IMR-90 (cell line): ENCODE results near the gene PFKL. TPM values are rescaled to one million over a fixed set of nuclear protein-coding genes. Genes with fewer than 3 reads are reported as not detected.

Experiments used
- ATAC-seq: fragments of 200-7000 bp; cut with Tn5 transposase; 2 replicates; pipeline ENCODE4 v1.9.1; 2020; ENCODE audit warnings: low read depth, mild to moderate bottlenecking, moderate library complexity
- BruUV-seq: library from RNA; stranded (reverse); fragments of 400-500 nt; replicated peaks from 2 replicates; lab custom pipeline; 2021; lab: Mats Ljungman, UMichigan
- CTCF ChIA-PET: fragments of 300-600 bp; formaldehyde crosslinking; extraction: SDS; loops from one replicate; lab custom pipeline; 2021; ENCODE audit warnings: antibody characterized with exemption; lab: Yijun Ruan, JAX
- POLR2A ChIA-PET: fragments of 300-600 bp; sonication (Branson Sonifier 250); formaldehyde crosslinking; loops from one replicate; lab custom pipeline; 2022; ENCODE audit warnings: antibody characterized with exemption; ENCODE audit not compliant: unreplicated experiment; lab: Charles Lee
- DNase-seq: peaks from one replicate; pipeline ENCODE4 v3.0.0; 2013
- H2AFZ ChIP-seq: replicated peaks from 2 replicates; pipeline ENCODE3; 2013; ENCODE audit warnings: low read length, mild to moderate bottlenecking; ENCODE audit not compliant: poor library complexity
- H2AK5ac ChIP-seq: 2 replicates; pipeline ENCODE4 v1.6.1; 2013; ENCODE audit warnings: low read depth, low read length, inconsistent platforms
- H2AK9ac ChIP-seq: replicated peaks from 2 replicates; pipeline ENCODE3; 2013; ENCODE audit warnings: mild to moderate bottlenecking, low read depth, low read length, moderate library complexity; ENCODE audit not compliant: poor library complexity
- H2BK120ac ChIP-seq: 2 replicates; pipeline ENCODE4 v1.6.1; 2013; ENCODE audit warnings: low read depth, low read length, inconsistent platforms
- H2BK15ac ChIP-seq: 3 replicates; pipeline ENCODE4 v1.6.1; 2013; ENCODE audit warnings: low read depth, low read length, inconsistent platforms
- H2BK20ac ChIP-seq: 2 replicates; pipeline ENCODE4 v1.6.1; 2013; ENCODE audit warnings: low read depth, mild to moderate bottlenecking, inconsistent platforms, low read length, moderate library complexity
- H2BK5ac ChIP-seq: 2 replicates; pipeline ENCODE4 v1.6.1; 2013; ENCODE audit warnings: mild to moderate bottlenecking, low read depth, low read length, inconsistent platforms; ENCODE audit not compliant: poor library complexity, severe bottlenecking
- H3K14ac ChIP-seq: replicated peaks from 2 replicates; pipeline ENCODE4 v1.6.1; 2013; ENCODE audit warnings: low read depth, low read length, inconsistent platforms
- H3K18ac ChIP-seq: 2 replicates; pipeline ENCODE4 v1.6.1; 2013; ENCODE audit warnings: low read depth, low read length, control low read depth
- H3K23ac ChIP-seq: 2 replicates; pipeline ENCODE4 v1.6.1; 2013; ENCODE audit warnings: low read depth, low read length, inconsistent platforms
- H3K27ac ChIP-seq: 2 replicates; pipeline ENCODE4 v1.5.1; 2013; ENCODE audit warnings: mild to moderate bottlenecking, control low read depth, low read length; ENCODE audit not compliant: insufficient read depth
- H3K27me3 ChIP-seq: 2 replicates; pipeline ENCODE4 v1.6.1; 2013; ENCODE audit warnings: low read length; ENCODE audit not compliant: control insufficient read depth, insufficient read depth
- H3K36me3 ChIP-seq: 2 replicates; pipeline ENCODE4 v1.6.1; 2013; ENCODE audit warnings: low read length, mixed read lengths; ENCODE audit not compliant: control insufficient read depth, insufficient read depth
- H3K4ac ChIP-seq: 2 replicates; pipeline ENCODE4 v1.6.1; 2013; ENCODE audit warnings: low read depth, low read length, inconsistent platforms
- H3K4me1 ChIP-seq: 2 replicates; pipeline ENCODE4 v1.6.1; 2013; ENCODE audit warnings: low read length, mixed read lengths; ENCODE audit not compliant: control insufficient read depth, insufficient read depth
- H3K4me2 ChIP-seq: 2 replicates; pipeline ENCODE4 v1.6.1; 2013; ENCODE audit warnings: low read depth, mild to moderate bottlenecking, control low read depth, low read length, moderate library complexity
- H3K4me3 ChIP-seq: 2 replicates; pipeline ENCODE4 v1.5.1; 2013; ENCODE audit warnings: low read depth, mild to moderate bottlenecking, control low read depth, low read length, moderate library complexity; ENCODE audit not compliant: insufficient read depth
- H3K56ac ChIP-seq: 2 replicates; pipeline ENCODE4 v1.6.1; 2013; ENCODE audit warnings: low read length, inconsistent platforms; ENCODE audit not compliant: insufficient read depth; ENCODE audit errors: extremely low read depth
- H3K79me1 ChIP-seq, 2 experiments: 2 replicates each; pipeline ENCODE4 v1.6.1; 2013; ENCODE audit warnings: low read length in 2 of 2, inconsistent platforms in 1 of 2, low read depth in 1 of 2
- H3K9ac ChIP-seq: 2 replicates; pipeline ENCODE4 v1.6.1; 2013; ENCODE audit warnings: low read depth, low read length, control low read depth
- H3K9me1 ChIP-seq: 2 replicates; pipeline ENCODE4 v1.6.1; 2013; ENCODE audit warnings: low read length, inconsistent platforms; ENCODE audit not compliant: insufficient read depth
- H3K9me3 ChIP-seq: 2 replicates; pipeline ENCODE4 v1.6.1; 2013; ENCODE audit warnings: low read length; ENCODE audit not compliant: control insufficient read depth, insufficient read depth
- H4K20me1 ChIP-seq: 2 replicates; pipeline ENCODE4 v1.6.1; 2013; ENCODE audit warnings: low read length, inconsistent platforms; ENCODE audit not compliant: insufficient read depth
- H4K5ac ChIP-seq: 2 replicates; pipeline ENCODE4 v1.6.1; 2013; ENCODE audit warnings: mild to moderate bottlenecking, low read depth, low read length, control low read depth
- H4K8ac ChIP-seq, 2 experiments: 2 replicates each; pipeline ENCODE4 v1.6.1; 2013; ENCODE audit warnings: low read depth in 2 of 2, low read length in 2 of 2, control low read depth in 1 of 2, inconsistent platforms in 1 of 2
- H4K91ac ChIP-seq: 2 replicates; pipeline ENCODE4 v1.6.1; 2013; ENCODE audit warnings: low read depth, low read length, inconsistent platforms; ENCODE audit not compliant: insufficient read depth
- BHLHE40 ChIP-seq: fragments of 150-350 bp; IDR thresholded peaks from 2 replicates; pipeline ENCODE4 v1.6.1; 2016; ENCODE audit warnings: mild to moderate bottlenecking, low read depth, low read length
- CEBPB ChIP-seq: IDR thresholded peaks from 2 replicates; pipeline ENCODE4 v1.6.1; 2012; ENCODE audit warnings: low read depth, low read length, improper control_type of control experiment
- CHD1 ChIP-seq: IDR thresholded peaks from 2 replicates; pipeline ENCODE4 v1.6.1; 2012; ENCODE audit warnings: low read depth, low read length, improper control_type of control experiment
- FOS ChIP-seq: fragments of 150-350 bp; IDR thresholded peaks from 2 replicates; pipeline ENCODE4 v1.6.1; 2016; ENCODE audit warnings: low read depth, low read length
- MAFK ChIP-seq: IDR thresholded peaks from 2 replicates; pipeline ENCODE4 v1.6.1; 2012; ENCODE audit warnings: low read depth, low read length, improper control_type of control experiment
- MAZ ChIP-seq: IDR thresholded peaks from 2 replicates; pipeline ENCODE4 v1.6.1; 2012; ENCODE audit warnings: low read depth, mild to moderate bottlenecking, low read length, improper control_type of control experiment, moderate library complexity, borderline replicate concordance
- MXI1 ChIP-seq: IDR thresholded peaks from 2 replicates; pipeline ENCODE4 v1.6.1; 2012; ENCODE audit warnings: low read depth, mild to moderate bottlenecking, low read length, moderate library complexity, borderline replicate concordance
- NFE2L2 ChIP-seq: fragments of 150-350 bp; IDR thresholded peaks from 2 replicates; pipeline ENCODE4 v1.6.1; 2016; ENCODE audit warnings: low read depth, mild to moderate bottlenecking, low read length
- POLR2A ChIP-seq: IDR thresholded peaks from 2 replicates; pipeline ENCODE4 v1.6.1; 2012; ENCODE audit warnings: mild to moderate bottlenecking, low read depth, low read length
- RAD21 ChIP-seq: IDR thresholded peaks from 2 replicates; pipeline ENCODE4 v1.6.1; 2012; ENCODE audit warnings: low read length, improper control_type of control experiment
- RCOR1 ChIP-seq: IDR thresholded peaks from 2 replicates; pipeline ENCODE4 v1.6.1; 2012; ENCODE audit warnings: mild to moderate bottlenecking, low read length, improper control_type of control experiment; ENCODE audit not compliant: insufficient replicate concordance
- RFX5 ChIP-seq: IDR thresholded peaks from 2 replicates; pipeline ENCODE4 v1.8.0; 2012; ENCODE audit warnings: low read depth, mild to moderate bottlenecking, low read length, moderate library complexity
- WGBS, 2 experiments: methylation state at CpG; one replicate each; pipeline versions ENCODE4 v1.1.5 to v1.1.7; 2013; ENCODE audit warnings: missing lambda C conversion rate in 2 of 2; ENCODE audit not compliant: insufficient read length in 1 of 2; ENCODE audit errors: extremely low coverage in 2 of 2; 5-methylcytosine and 5-hydroxymethylcytosine counted together
- dilution Hi-C: fragments of 300-500 bp; cut with HindIII; formaldehyde crosslinking; loops from one replicate; pipeline ENCODE4 v1.14.3; 2018; ENCODE audit warnings: low sequenced_read_pairs; ENCODE audit not compliant: unreplicated experiment
- in situ Hi-C: fragments of 300-500 bp; cut with MboI; formaldehyde crosslinking; loops from 3 replicates; pipeline ENCODE4 v1.14.3; 2019; ENCODE audit warnings: low sequenced_read_pairs, inconsistent platforms, mixed read lengths
- intact Hi-C: fragments of 100-400 bp; cut with micrococcal nuclease; formaldehyde crosslinking; loops from 2 replicates; pipeline ENCODE4 v1.10.0; 2022
- polyA plus RNA-seq, 3 experiments: library from polyadenylated mRNA; depleted of rRNA; stranded (reverse); fragments of >200 nt; gene quantifications; 2 replicates each; pipeline ENCODE4 v1.2.3, GENCODE V29; 2012; ENCODE audit warnings: low replicate concordance in 1 of 3
- total RNA-seq: library from RNA; depleted of rRNA; stranded (reverse); fragments of >200 nt; gene quantifications from 2 replicates; pipeline ENCODE4 v1.2.3, GENCODE V29; 2012
- TF ChIP-seq, protein P1 (sequence below): fragments of 150-350 bp; IDR thresholded peaks from 2 replicates; pipeline ENCODE4 v1.6.1; 2017; ENCODE audit warnings: mild to moderate bottlenecking, antibody characterized with exemption, low read length, low read depth
- TF ChIP-seq, protein P2 (sequence below): conservative IDR thresholded peaks from 2 replicates; pipeline ENCODE4 v1.5.1; 2012; ENCODE audit warnings: mild to moderate bottlenecking, low read depth, low read length, improper control_type of control experiment
- TF ChIP-seq, protein P3 (sequence below): fragments of 150-350 bp; IDR thresholded peaks from 2 replicates; pipeline ENCODE4 v1.6.1; 2016; ENCODE audit warnings: low read depth, mild to moderate bottlenecking, low read length, moderate library complexity, borderline replicate concordance

Gene PFKL
- total and polyA plus RNA-seq, 2 of the 4 experiments (the other 2 are of a cell fraction) = 103 to 126 TPM

DNA sequence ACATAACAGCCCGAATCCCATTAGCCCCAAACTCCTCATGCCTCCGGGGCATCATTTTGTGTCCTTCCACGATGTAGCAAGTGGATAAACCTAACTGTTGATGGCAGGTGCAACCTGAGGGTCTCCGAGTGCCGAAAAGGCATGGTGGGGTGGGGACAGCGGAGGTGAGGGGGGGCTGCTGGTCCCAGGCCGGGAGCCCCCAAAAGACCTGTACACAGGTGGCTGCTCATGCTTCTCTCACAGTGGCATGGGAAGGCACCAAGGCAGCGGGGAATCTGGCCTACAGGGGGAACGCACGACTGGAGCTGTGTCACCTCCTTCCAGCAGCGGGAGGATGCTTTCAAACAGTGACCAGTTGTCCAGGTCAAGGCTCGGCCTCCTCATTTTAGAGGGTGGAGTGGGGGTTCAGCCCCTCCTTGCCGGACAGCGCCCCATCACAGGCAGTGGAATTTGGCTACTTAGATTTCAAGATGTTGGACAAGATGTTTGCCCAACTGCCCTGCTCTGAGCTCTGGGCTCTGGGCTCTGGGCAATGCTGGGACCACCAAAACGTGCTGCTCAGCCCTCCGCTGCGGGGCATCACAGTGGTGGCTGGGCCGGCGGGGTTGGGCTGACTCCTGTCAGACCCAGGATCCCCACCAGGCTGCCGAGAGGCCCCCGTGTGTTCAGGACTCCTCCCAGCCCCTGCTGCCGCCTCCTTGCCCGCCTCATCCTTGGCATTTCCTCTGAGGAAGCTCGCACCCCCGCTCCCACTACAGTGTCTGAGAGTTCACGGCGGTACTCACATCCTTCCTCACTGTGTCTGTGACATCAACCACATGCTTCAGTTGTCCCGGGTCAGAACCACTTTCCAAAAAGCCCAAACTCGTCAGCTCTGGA is 45.8 kb upstream of the PFKL start:
- Histone ChIP-seq H3K4me3 (no peak overlapping the region), H3K9me1 (no peaks in the 10 kb centered on the region), H3K27me3 (peaks cover 13% of the 10 kb centered on the region; the same call in 1 of the 2 replicates), H2BK120ac (no peak overlapping the region), H4K8ac (no peak overlapping the region), H2AK9ac (no peak overlapping the region), H2AFZ (peak overlapping the region; percentile 43), H3K79me1 (no peaks in the 10 kb centered on the region), H3K36me3 (no peaks in the 10 kb centered on the region), H2BK15ac (no peak overlapping the region), H3K9ac (no peak overlapping the region), H3K4me2 (no peak overlapping the region), H3K56ac (no peak overlapping the region), H4K20me1 (no peaks in the 10 kb centered on the region), H3K18ac (no peak overlapping the region), H3K4ac (no peak overlapping the region), H3K23ac (no peak overlapping the region), H4K5ac (no peak overlapping the region), H3K9me3 (no peaks in the 10 kb centered on the region; the same call in 1 of the 2 replicates), H2BK5ac (no peak overlapping the region), H3K27ac (no peak overlapping the region), H2BK20ac (no peak overlapping the region), H3K4me1 (no peaks in the 10 kb centered on the region), H3K14ac (no peak overlapping the region), H2AK5ac (no peak overlapping the region), H4K91ac (no peak overlapping the region)
- DNase-seq (no peak), ATAC-seq (no peak; the same call in 1 of the 2 replicates)
- ChIA-PET CTCF (no interaction called here), POLR2A (no interaction called here)
- 38% methylated on average over 7 of the region's 29 CpGs; no CpG with 5 or more reads in 1 of the 2 experiments for WGBS, 2 experiments
- no TSS peak for BruUV-seq
- intact Hi-C loops (no loop called here), dilution Hi-C loops (no loop called here), in situ Hi-C loops (no loop called here)
- TF ChIP-seq, protein P1, sequence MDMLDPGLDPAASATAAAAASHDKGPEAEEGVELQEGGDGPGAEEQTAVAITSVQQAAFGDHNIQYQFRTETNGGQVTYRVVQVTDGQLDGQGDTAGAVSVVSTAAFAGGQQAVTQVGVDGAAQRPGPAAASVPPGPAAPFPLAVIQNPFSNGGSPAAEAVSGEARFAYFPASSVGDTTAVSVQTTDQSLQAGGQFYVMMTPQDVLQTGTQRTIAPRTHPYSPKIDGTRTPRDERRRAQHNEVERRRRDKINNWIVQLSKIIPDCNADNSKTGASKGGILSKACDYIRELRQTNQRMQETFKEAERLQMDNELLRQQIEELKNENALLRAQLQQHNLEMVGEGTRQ = no peak
- TF ChIP-seq FOS (no peak), BHLHE40 (no peak), RFX5 (no peak), MXI1 (no peak), CHD1 (no peak), RAD21 (no peak), MAFK (no peak), NFE2L2 (no peak), RCOR1 (no peak), CEBPB (no peak), POLR2A (no peak), MAZ (no peak)
- TF ChIP-seq, protein P2, sequence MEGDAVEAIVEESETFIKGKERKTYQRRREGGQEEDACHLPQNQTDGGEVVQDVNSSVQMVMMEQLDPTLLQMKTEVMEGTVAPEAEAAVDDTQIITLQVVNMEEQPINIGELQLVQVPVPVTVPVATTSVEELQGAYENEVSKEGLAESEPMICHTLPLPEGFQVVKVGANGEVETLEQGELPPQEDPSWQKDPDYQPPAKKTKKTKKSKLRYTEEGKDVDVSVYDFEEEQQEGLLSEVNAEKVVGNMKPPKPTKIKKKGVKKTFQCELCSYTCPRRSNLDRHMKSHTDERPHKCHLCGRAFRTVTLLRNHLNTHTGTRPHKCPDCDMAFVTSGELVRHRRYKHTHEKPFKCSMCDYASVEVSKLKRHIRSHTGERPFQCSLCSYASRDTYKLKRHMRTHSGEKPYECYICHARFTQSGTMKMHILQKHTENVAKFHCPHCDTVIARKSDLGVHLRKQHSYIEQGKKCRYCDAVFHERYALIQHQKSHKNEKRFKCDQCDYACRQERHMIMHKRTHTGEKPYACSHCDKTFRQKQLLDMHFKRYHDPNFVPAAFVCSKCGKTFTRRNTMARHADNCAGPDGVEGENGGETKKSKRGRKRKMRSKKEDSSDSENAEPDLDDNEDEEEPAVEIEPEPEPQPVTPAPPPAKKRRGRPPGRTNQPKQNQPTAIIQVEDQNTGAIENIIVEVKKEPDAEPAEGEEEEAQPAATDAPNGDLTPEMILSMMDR = no peak
- TF ChIP-seq, protein P3, sequence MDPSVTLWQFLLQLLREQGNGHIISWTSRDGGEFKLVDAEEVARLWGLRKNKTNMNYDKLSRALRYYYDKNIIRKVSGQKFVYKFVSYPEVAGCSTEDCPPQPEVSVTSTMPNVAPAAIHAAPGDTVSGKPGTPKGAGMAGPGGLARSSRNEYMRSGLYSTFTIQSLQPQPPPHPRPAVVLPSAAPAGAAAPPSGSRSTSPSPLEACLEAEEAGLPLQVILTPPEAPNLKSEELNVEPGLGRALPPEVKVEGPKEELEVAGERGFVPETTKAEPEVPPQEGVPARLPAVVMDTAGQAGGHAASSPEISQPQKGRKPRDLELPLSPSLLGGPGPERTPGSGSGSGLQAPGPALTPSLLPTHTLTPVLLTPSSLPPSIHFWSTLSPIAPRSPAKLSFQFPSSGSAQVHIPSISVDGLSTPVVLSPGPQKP = no peak
